MM.1S (cell line): ENCODE results near the gene APCDD1L.

Experiments used
- EZH2 ChIP-seq: fragments of 300-600 bp; sonication (generic); optimal IDR thresholded peaks from 2 replicates; pipeline ENCODE3; 2017; ENCODE audit warnings: low read depth, mild to moderate bottlenecking, antibody characterized with exemption, low read length, mixed read lengths
- TF ChIP-seq, protein P1 (sequence below): fragments of 300-600 bp; sonication (generic); IDR thresholded peaks from 2 replicates; pipeline ENCODE4 v1.5.1; 2016; ENCODE audit warnings: antibody characterized with exemption, low read length, mixed read lengths

DNA sequence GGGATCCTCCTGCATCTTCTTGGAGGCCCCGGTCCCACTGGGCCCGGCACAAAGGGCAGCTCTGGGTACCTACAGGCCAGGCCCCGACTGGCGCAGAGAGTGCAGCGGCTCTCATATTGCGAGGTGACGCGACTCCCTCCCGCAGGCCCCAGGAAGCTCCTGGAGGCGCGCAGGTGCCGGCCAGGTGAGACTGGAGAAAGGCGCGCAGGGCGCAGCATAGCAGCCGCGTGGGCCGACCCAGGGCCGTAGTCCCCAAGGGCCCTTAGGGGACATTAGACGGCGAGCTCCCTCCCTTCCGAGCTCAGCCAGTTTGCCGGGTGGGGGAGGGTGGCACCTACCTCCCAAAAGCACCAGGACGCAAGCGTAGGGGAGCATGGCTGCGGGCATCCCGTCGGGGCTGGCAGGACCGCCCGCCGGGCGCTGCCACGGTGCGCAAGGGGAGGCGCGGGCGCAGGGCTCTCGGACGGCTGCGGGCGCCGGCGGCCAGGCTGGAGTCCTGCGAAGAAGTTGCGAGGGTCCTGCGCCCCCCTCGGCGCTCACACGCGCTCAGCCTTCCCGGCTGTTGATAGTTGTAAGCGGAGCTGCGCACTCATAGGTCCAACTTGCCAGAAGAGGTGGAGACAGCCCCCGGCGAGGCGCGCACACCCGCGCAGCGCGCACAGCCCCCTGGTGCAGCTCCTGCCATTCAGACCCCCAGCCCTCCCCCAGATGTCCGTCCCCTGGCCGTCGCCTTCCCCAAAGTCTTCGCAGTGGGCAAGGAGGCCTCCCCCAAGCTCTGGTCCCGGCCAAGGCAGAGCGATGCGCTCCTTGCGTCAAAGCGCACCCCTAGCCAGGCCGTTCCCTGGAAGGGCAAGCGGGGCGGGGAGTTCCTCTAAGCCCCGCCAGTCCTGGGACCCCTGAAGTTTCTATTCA lies 622 bp downstream of the APCDD1L start:
- TF ChIP-seq EZH2: no peak
- TF ChIP-seq, protein P1, sequence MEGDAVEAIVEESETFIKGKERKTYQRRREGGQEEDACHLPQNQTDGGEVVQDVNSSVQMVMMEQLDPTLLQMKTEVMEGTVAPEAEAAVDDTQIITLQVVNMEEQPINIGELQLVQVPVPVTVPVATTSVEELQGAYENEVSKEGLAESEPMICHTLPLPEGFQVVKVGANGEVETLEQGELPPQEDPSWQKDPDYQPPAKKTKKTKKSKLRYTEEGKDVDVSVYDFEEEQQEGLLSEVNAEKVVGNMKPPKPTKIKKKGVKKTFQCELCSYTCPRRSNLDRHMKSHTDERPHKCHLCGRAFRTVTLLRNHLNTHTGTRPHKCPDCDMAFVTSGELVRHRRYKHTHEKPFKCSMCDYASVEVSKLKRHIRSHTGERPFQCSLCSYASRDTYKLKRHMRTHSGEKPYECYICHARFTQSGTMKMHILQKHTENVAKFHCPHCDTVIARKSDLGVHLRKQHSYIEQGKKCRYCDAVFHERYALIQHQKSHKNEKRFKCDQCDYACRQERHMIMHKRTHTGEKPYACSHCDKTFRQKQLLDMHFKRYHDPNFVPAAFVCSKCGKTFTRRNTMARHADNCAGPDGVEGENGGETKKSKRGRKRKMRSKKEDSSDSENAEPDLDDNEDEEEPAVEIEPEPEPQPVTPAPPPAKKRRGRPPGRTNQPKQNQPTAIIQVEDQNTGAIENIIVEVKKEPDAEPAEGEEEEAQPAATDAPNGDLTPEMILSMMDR: no peak
